HG03139 (cell line): ENCODE measurements around the gene CRYBA1.

Experiments
- ATAC-seq: cut with Tn5 transposase; IDR thresholded peaks from one replicate; pipeline ENCODE4 v1.9.1; 2021; ENCODE audit not compliant: unreplicated experiment

Gene CRYBA1

DNA sequence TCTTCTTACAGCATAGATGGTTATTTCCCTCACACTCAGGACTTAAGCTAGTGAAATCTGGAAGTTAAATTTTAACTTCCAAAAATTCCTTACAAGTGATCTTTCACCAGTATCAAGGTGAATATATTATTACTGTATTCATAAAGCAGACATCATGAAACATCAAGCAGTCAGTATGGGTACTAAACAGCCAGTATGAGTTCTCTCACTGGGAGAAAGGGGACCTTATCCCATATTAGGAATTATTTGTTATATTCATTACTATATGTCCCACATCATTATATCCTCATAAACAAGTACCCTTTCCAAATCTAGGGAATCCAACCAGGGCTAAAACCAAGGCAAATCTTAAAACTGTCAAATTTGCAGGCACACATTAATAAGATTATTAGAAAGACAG, 32.0 kb downstream of the CRYBA1 start:
- no peak for ATAC-seq

DNA sequence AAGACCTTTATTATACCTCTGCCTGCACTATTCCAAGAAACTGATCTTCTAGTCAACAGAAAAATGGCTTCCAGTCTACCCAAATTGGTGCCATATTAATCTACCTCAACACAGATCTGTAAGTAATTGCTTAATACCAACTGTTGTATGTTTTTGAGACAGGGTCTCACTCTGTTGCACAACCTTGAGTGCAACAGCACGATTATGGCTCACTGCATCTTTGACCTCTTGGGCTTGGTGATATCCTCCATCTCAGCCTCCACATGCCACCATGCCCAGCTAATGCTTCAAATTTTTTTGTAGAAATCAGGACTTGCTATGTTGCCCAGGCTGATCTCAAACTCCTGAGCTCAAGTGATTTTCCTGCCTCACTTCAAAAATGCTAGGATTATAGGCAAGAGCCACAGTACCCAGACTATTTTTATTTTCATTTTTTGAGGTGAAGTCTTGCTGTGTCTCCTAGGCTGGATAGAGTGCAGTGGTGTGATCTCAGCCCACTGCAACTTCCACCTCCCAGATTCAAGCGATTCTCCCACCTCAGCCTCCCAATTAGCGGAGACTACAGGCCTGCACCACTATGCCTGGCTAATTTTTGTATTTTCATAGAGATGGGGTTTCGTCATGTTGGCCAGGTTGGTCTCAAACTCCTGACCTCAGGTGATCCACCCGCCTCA, 32.9 kb downstream of the CRYBA1 start:
- ATAC-seq: no peak

GRCh38 chr17:29283496-29283895, 36.8 kb downstream of the CRYBA1 start:
- ATAC-seq: no peak

DNA sequence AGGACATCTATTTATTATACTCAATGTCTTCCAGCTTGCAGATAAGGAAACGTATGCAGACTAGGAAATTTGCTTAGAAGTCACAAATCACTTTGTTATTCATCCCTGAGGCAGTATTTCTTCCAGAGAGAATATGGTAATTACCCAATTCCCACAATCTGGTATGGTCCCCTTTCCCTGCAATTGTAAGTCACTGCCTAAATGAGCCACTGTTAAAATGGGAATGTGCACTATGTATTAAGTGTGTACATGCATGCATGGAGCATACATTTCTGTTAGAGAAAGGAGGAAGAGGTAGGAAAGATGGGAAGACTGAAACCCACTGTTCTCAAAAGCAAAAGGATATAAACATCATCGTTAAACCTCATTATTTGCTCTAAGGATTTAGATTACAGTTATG, 37.3 kb downstream of the CRYBA1 start:
- no peak for ATAC-seq

DNA sequence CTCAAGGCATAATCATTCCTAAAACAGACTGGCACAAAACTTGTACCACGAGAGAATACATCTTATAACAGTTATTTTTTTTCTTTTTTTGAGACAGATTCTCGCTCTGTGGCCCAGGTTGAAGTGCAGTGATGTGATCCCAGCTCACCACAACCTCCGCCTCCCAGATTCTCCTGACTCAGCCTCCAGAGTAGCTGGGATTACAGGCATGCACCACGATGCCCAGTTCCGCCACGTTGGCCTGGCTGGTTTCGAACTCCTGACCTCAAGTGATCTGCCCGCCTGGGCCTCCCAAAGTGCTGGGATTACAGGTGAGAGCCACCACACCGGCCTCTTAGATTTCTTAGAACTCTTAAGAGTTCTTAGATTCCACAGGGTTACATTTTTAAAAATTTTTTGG, 43.2 kb downstream of the CRYBA1 start:
- no peak for ATAC-seq

DNA sequence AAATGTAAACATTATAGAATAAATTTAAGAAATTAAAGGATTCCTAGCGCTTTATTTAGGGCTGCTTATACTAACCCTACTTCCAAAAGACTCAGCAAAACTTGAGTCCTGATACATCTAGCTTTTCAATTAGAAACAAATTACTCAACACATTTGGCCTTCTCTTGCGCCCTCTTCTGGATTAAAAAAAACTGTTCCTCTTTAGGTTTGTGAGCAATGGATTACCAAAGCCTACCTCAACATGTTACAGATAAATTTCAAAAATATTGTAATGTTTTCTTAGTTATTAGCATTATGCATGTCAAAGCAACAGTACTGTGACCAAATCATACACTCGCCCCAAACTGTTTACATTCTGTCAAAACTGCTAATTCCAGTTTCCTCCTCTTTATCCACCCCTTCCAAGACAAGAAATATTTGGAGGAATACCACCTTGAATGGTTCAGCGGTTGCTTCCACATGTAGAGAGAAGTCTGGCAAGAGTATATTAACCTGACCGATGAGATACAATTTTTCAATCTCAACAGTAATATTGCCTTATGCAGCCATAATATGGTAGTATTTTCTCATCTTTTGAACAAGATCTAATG, 44.6 kb downstream of the CRYBA1 start:
- no peak for ATAC-seq

- no peak for ATAC-seq
Measured at GRCh38 chr17:29292071-29292991, 45.7 kb downstream of the CRYBA1 start.

- peak; percentile 10 for ATAC-seq
Measured at GRCh38 chr17:29292992-29293889, 46.6 kb downstream of the CRYBA1 start.

GRCh38 chr17:29293890-29294579, 47.4 kb downstream of the CRYBA1 start, which contains the start of gene NUFIP2:
TSS of gene NUFIP2 (minus strand) at chr17:29294148. CDS start at chr17:29294059, 89 bp downstream.
- ATAC-seq: peak; percentile 82

DNA sequence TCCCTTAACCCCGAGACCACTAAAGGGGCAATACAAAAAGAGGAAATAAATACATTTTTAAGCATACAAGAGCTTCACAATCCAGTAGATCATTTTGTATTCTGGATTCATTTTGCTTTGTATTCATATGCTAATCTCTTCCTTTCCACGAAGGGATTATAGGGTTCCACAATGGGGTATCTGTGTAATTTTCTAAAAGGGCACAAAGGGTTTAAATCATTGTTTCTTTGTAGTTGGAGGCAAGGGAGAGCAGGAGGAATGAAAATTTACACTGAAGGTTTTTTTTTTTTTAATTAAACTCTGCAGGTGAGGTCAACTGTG, 47.9 kb downstream of the CRYBA1 start:
- no peak for ATAC-seq

- no peak for ATAC-seq
Measured at GRCh38 chr17:29295420-29295819, 48.8 kb downstream of the CRYBA1 start.

GRCh38 chr17:29299031-29299430, 52.4 kb downstream of the CRYBA1 start:
- ATAC-seq: no peak

DNA sequence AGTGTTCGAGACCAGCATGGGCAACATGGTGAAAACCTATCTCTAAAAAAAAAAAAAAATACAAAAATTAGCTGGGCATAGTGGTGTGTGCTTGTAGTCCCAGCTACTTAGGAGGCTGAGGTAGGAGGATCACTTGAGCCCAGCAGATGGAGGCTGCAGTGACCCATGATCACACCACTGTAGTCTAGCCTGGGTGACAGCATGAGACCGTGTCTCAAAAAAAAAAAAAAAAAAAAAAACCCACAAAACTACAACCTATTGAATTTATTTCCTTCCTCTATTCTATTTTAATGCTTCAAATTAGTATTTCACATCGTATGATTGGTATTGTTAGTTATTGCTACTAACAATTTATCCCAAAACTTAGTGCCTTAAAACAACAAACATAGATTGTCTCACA, 56.7 kb downstream of the CRYBA1 start:
- no peak for ATAC-seq
